Left lobe of liver (tissue), 2 donors: ENCODE results near the gene RRP12. TPM values are rescaled to one million over a fixed set of nuclear protein-coding genes. Genes with fewer than 3 reads are reported as not detected.
"Not testable (repeated sequence)": the region's sequence is repeated elsewhere in the genome, so short reads cannot be mapped to it uniquely, and the experiment has no call there.

Experiments
- ATAC-seq: fragments of 200-7000 bp; cut with Tn5 transposase; one replicate; pipeline ENCODE4 v1.9.1; 2020; ENCODE audit warnings: mild to moderate bottlenecking, moderate library complexity
- DNase-seq: peaks from one replicate; pipeline ENCODE4 v3.0.0-alpha.2; 2020; ENCODE audit warnings: low spot score
- total RNA-seq: library from RNA; stranded (reverse); gene quantifications from one replicate; pipeline ENCODE4 v1.2.1, GENCODE V29; 2021
- donor health status: DM: no; HTN: no; CAD: no; lungs with moderate emphysema.
- donor health status: DM: no; HTN: yes; CAD: no.

RRP12 gene
- total RNA-seq, 1 donor from 2014 or later: 7.0 TPM

GRCh38 chr10:97407211-97407951, 6.2 kb upstream of the RRP12 start:
- DNase-seq (peak; percentile 59), ATAC-seq (peak; percentile 96)

GRCh38 chr10:97406483-97406882, 5.3 kb upstream of the RRP12 start:
- not testable (repeated sequence) for DNase-seq, ATAC-seq

GRCh38 chr10:97406064-97406463, 4.9 kb upstream of the RRP12 start:
- ATAC-seq (no peak), DNase-seq (no peak)

- DNase-seq: no peak
- ATAC-seq: no peak
These were observed 2.9 kb upstream of the RRP12 start for GRCh38 chr10:97404044-97404443.

- DNase-seq (no peak), ATAC-seq (no peak)
These were observed 347 bp upstream of the RRP12 start for GRCh38 chr10:97401455-97401919.

GRCh38 chr10:97399843-97400545, 1.1 kb downstream of the RRP12 start:
- ATAC-seq (peak; percentile 21), DNase-seq (no peak)

- no peak for DNase-seq
- ATAC-seq: no peak
These were observed 5.1 kb downstream of the RRP12 start for GRCh38 chr10:97396056-97396455.

- no peak for ATAC-seq
- no peak for DNase-seq
These were observed 8.0 kb downstream of the RRP12 start for GRCh38 chr10:97393034-97393573.

GRCh38 chr10:97390091-97390490, 11.0 kb downstream of the RRP12 start:
- no peak for DNase-seq
- no peak for ATAC-seq

GRCh38 chr10:97388152-97388551, 13.0 kb downstream of the RRP12 start:
- DNase-seq: no peak
- peak; percentile 33 for ATAC-seq

- DNase-seq (no peak), ATAC-seq (peak; percentile 25)
These were observed 15.6 kb downstream of the RRP12 start for GRCh38 chr10:97385565-97385964.

GRCh38 chr10:97384641-97385040, 16.5 kb downstream of the RRP12 start:
- DNase-seq (no peak), ATAC-seq (no peak)

- no peak for DNase-seq
- no peak for ATAC-seq
These were observed 17.0 kb downstream of the RRP12 start for GRCh38 chr10:97384156-97384555.

- no peak for ATAC-seq
- DNase-seq: no peak
These were observed 18.0 kb downstream of the RRP12 start for GRCh38 chr10:97383159-97383558.

GRCh38 chr10:97381626-97382025, 19.5 kb downstream of the RRP12 start:
- no peak for DNase-seq
- no peak for ATAC-seq

GRCh38 chr10:97380516-97380915, 20.6 kb downstream of the RRP12 start:
- ATAC-seq (no peak), DNase-seq (no peak)

GRCh38 chr10:97378933-97379921, 21.9 kb downstream of the RRP12 start:
- no peak for ATAC-seq
- DNase-seq: no peak

GRCh38 chr10:97376413-97376812, 24.7 kb downstream of the RRP12 start:
- no peak for ATAC-seq

GRCh38 chr10:97373456-97373855, 27.7 kb downstream of the RRP12 start:
- ATAC-seq: no peak
- DNase-seq: no peak

More at GRCh38 chr10:97376413-97376812, 24.7 kb downstream of the RRP12 start:
- no peak for DNase-seq

GRCh38 chr10:97372233-97372875, 28.8 kb downstream of the RRP12 start:
- no peak for DNase-seq
- no peak for ATAC-seq
